HG03039 (cell line): Measurements from ENCODE around the gene C5.

ENCODE experiments used
- ATAC-seq: cut with Tn5 transposase; IDR thresholded peaks from one replicate; pipeline ENCODE4 v1.9.1; 2021; ENCODE audit warnings: mild to moderate bottlenecking, moderate library complexity; ENCODE audit not compliant: unreplicated experiment

Gene C5

DNA sequence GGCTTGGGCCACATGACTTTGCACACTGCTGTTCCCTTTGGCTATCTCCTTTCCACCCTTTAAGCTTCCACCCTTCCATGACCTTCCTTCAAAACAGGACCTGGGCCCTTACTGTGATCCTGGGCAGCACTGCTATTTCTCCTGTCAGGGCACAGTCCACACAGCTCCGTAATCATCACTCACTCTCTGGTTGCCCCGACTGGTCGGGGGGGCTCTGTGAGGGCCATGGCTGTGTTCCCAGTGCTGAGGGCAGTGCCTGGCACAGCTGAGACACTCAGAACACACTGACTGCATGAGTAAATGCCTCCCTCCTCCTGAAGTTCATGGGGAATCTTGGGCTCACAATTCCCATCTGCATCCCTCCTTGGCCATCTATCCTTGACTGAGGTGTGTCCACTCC lies 135.7 kb downstream of the C5 start:
- ATAC-seq, result no peak

DNA sequence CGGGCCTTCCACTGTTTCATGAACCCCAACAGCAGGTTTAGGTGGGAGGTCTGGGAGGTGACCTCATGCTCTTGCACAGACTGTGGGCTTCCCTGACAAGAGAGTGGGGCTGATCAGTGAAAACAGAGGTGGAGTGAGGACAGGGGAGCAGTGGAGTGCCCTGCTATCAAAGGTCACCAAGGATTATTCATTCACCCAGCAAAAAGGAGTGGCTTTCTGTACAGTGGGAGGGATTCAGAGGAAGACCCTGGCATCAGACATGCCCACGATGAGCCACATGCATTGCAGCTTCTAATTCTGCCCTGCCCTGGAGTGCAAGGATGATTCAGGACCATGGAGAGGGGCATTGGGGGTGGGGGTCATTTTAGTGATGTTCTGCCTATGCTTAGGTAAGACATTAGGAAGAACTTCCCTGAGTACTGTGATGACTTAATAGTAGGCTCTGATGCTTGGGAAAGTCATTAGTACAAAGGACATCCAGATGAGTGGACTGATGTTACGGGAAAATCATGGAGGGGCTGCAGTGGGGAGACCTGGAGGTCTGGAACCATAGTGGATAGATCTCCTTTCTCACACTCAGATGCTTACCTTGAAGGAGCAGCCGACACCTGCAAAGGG lies 136.3 kb downstream of the C5 start:
- ATAC-seq, result no peak

DNA sequence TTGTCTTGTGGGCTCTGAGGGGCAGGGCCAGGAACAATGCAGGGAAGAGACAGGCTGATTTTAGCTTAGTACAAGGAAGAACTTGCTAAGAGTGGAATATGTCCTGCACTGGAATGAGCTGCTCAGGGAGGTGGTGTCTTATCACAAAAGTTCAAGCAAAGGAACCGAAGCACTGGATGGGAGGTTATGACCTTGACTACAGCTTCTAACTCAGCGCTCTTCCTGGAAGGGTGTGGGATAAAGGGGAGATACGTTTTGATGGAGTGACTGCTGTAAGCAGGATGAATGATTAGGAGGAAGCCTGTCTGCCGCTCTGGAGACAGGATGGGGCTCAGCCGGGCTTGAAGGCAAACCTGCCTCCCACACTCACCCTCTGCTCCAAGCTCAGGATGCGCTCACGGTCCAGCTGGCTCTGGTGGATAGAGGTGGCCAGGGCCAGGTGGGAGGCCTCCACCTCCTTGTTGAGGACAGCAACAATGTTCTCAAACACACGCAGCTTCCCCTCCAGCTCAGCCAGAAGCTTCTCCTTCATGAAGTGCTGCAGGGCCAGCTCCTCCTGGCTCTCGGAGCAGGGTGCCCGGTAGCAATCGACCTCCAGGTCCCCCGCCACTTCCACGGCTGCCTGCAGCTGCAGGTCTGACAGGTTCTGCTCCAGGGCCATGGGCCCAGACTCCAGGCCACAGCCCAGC lies 137.0 kb downstream of the C5 start:
- ATAC-seq, result no peak

DNA sequence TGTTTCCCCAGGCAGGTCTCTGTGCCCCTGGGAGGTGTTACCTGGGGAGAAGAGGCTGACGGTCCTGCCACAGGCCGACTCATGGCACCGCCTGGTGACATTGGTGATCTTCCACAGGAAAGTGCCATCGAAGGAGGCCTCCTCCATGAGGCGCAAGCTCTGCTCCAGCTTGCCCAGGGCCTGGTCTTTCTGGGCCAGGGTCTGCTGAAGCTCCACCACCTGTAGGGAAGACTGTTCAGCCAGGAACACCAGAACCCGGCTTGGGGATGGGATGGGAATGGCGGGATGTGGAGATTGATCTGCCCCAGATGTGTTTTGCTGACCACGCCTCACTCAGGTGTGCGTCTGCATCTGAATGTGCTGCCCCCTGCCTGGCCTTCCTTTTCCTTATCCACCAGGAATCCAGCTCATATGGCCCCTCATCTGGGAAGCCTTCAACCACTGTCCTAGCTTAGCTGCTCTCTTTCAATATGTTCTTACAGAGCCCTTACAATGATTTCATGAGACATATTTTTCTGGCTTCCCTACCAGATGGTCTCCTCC lies 138.7 kb downstream of the C5 start:
- ATAC-seq, result no peak

DNA sequence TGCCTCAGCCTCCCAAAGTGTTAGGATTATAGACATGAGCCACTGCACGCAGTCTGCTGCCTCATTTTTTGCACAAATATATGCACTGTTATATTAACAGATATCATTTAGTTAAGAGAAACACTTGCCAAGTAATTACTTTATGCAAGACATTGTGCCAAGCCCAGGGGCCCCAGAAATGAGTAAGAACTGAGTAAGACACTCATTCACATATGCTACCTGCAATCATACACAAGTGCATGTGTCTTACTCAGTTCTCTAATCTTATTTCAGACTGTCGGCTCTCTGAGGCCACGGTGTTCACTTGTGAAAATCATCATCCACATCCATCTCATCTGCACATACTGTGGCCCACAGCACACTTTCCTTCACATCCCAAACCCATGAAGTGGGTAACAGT lies 139.4 kb downstream of the C5 start:
- ATAC-seq, result no peak

DNA sequence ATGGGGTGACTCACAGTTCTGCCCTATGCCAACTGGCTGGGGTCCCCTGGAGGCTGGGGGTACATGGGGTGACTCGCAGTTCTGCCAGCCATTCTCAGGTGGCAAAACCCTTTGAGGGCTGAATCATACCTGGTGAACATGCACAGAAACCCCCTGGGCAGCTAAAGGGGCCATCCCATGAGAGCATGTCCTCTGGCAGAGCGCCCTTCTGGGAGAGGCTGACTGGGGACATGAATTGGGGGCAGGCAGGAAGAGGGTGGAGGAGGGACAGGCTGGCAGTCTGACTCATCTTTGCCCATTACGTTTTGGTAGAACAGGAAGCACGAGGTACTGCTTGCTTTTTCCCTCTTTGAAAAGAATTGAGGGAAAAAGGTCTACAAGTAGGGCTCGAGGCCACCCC lies 140.2 kb downstream of the C5 start:
- no peak for ATAC-seq

DNA sequence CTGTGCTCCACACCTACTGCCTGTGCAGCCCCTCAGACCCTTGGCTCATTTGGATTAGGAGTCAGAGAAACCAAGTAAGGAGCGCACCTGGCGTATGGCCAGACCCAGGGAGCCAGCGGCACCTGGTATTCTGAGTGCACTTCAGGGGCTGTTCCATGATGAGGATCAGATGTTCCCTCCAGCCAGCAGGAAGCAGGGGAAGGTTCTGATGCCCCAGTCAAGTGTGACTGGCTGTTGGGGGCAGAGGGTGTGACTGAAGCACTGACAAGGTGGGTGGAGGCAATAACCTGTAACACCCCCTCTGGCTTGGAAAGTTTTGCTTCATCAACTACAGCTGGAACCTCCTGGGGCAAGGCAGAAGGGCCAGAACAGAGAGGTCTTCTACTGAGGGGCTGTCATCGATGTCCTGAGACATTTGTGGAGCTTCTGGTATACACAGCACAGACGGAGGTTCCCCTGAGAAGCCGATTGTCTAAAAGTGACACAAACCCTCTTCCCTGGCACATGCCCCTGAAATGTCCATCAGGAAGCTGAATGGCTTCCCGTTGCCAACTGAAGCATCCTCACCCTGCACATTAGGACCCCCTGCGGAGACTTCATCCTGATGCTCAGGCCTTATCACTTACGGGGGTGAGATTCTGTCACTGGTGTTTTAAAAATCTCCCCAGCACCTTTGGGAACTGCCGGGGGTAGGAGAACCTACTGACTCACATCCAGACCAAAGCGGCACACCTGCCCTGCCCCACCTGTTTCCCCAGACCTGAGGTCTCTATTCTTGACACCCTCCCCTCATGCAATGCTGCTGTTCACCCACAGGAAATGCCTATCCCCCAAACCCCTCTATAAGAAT lies 144.5 kb downstream of the C5 start:
- ATAC-seq, result no peak

DNA sequence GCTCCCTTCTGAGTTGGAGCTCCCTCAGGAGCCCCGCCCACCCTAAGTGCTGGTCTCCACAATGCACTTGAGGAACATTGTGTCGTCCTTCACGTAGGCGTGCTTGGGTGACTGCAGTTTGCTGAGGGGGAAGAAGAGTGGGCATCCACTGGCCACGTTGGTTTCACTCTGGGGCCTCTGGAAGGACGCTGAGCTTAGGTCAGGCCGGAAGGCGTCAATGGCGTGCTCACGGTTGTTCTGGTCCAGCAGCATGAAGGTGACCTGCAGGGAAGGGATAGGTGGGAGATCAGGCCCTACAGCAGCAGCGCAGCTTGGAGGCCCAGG lies 145.1 kb downstream of the C5 start:
- ATAC-seq, result no peak

DNA sequence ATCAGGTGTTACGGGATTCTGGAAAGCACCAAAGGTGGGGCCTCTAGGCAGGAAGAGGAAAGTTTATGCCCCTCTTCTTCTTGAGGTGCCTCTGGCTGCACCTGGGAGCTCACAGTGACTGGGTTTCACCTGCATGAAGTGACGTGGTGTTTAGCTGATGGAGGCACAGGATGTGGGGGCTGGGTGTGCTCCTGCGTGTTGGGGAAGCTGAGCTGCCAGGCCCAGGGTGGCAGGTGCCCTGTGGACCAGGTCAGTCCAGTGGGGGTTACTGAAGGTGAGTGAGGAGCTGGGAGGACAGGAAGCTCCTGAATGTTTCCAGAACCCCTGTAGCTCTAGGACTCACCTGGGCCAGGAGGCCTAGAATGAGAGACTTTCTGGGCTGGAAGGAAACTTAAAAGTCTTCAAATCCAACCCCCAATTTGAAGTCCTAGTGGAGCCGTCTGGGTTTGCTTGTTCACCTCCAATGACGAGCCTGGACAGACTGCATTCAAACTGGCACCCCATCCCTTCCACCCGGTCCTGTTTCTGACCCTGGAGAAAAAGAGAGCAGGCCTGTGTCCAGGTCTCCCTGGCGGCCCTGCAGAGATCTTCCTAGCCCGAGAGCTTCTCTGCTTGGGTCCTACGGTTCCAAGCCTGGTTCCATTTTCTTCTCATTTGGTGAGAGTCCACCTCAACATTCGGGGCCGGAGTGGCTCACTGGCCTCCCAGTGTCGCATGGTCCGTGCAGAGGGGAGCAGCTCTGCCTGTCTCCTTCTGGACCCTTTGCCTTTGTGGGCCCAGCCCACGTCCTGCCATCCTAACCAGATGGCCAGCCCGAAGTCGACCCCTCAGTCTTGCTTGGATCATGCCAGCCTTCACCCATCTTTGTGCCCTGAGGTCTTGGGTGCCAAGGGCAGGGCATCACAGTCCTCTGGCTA lies 145.8 kb downstream of the C5 start:
- no peak for ATAC-seq

DNA sequence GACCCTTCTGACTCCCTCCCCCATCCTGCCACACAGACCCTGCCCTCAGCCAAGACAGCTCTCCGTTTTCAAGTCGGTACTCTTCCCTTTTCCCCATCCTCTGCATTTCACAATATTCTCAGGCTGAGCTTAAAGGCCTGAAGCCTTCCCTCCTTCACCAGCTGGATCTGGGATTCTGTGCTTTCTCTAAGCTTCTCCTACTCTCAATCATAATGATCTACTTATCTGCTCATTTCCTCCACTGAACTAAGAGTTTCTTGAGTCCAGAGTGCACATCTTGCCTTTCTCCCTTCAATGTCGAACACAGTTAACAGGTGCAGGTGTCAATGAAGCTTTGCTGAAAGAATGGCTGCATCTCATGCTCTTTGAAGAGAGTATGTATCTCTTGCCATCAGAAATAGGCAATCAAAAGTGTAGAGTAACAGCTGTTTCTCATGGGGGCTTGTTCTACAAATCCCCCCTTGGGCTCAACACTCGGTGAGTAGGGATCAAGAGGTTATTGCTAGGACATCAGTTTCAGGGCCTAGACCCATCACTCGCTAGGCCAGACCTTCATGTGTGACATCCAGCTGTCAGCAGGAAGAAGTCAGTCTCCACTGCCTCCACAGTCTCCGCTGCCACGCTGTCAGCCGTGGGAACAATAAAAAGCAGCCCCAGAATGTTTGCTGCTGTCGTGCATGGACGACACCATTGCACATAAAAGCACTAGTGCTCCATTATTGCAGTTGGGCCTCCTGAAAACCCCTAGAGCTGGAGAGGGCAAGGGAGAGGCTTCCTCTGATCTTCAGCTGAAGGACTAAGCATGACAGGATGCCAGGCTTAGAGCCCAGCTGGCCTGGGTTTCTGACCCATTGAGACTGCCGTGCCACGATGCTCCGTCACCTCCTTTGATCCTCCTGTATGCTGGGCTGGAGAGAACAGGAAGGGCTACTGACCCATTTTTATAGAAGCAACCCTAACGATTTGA lies 147.2 kb downstream of the C5 start:
- no peak for ATAC-seq
